GM12873 (cell line): ENCODE measurements around the gene ETS2.

Experiments used
- TF ChIP-seq, protein P1 (sequence below): IDR thresholded peaks from 2 replicates; pipeline ENCODE4 v1.5.1; 2012; ENCODE audit warnings: low read depth, mild to moderate bottlenecking, moderate library complexity, low read length, control low read depth; ENCODE audit not compliant: insufficient read depth; ENCODE audit errors: missing control alignments

Gene ETS2

DNA sequence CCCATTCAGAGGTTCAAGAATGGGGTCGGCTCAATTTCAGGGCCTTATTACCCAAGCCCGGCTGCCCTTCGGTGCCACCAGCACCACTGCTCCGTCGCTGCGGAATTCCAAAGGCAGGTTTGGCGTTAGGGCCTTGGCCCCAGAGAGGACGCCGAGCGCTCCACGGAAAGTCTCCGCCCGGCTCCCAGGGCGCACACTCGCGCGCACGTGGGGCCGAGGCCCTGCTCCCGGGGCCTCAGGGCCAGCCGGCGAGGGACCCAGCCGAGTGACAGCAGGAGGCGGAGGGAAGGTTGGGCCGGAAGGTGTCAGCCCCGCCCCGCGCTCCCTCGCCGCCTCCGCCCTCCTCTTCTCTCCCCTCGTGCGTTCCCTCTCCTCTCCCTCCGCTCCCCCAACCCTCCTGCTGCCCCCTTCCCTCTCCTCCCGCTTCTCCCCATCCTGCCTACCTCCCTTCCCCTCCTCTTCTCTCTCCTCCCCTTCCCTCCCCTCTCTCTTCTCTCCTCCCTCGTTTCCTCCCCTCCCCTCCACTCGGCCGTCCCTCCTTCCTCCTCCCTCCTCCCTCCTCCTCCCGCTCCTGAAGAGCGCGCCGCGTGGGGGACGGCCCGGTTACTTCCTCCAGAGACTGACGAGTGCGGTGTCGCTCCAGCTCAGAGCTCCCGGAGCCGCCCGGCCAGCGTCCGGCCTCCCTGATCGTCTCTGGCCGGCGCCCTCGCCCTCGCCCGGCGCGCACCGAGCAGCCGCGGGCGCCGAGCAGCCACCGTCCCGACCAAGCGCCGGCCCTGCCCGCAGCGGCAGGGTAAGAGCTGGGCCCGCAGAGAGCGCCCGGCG is at the start of gene ETS2:
Gene ETS2 (plus strand): TSS at position 602 of the 825 bp plus-strand sequence. CDS start 4,106 bp downstream, outside the sequence.
- TF ChIP-seq, protein P1, sequence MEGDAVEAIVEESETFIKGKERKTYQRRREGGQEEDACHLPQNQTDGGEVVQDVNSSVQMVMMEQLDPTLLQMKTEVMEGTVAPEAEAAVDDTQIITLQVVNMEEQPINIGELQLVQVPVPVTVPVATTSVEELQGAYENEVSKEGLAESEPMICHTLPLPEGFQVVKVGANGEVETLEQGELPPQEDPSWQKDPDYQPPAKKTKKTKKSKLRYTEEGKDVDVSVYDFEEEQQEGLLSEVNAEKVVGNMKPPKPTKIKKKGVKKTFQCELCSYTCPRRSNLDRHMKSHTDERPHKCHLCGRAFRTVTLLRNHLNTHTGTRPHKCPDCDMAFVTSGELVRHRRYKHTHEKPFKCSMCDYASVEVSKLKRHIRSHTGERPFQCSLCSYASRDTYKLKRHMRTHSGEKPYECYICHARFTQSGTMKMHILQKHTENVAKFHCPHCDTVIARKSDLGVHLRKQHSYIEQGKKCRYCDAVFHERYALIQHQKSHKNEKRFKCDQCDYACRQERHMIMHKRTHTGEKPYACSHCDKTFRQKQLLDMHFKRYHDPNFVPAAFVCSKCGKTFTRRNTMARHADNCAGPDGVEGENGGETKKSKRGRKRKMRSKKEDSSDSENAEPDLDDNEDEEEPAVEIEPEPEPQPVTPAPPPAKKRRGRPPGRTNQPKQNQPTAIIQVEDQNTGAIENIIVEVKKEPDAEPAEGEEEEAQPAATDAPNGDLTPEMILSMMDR: no peak

DNA sequence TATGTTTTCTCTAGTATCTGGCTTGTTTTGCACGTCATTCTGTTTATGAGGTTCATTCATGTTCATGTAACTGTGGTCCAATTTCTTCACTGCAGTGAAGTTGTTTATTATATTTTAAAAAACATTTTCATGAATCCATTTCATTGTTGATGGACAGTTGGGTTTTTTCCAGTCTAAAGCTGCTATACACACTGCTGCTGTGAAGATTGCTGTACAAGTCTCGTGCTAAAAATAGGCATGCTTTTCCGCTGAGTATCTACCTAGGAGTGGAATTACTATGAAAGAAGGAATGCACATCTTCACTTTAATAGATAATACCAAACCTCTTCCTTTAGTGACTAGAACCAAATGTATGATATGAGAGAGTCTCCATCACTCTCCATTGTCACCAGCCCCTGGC is 49.0 kb upstream of the ETS2 start:
- TF ChIP-seq, protein P1: no peak

DNA sequence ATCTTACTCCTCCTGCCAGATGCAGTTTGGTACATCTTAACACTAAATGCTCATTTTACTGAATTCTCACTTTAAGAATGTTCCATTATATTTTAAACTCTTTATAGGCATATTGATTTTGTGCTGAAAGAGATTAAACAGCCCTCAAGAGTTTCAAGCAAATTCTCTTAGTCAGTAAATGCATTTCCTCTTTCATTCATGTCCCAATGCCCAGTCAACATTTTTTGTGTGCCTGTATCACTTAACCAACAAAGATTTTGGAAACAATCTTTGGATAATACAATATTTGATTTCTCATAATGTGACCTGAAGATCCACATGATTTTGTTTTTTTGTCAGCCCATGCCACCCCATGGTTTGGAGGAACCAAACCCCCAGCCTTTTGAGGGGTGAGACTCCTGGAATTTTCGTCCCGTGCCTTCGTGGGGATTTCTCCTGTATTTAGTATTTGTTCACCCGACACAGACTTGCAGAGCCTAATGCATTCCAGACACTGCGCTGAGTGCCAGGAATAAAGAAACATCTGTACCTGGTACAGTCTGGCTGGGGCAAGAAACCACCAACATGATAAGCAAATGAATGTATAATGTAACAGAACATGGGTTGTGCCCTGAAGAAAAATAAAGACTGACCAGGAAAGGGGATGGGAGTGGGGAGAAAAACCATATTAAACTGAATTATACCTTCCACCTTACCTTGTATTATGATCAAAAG is 47.1 kb upstream of the ETS2 start:
- TF ChIP-seq, protein P1: no peak

DNA sequence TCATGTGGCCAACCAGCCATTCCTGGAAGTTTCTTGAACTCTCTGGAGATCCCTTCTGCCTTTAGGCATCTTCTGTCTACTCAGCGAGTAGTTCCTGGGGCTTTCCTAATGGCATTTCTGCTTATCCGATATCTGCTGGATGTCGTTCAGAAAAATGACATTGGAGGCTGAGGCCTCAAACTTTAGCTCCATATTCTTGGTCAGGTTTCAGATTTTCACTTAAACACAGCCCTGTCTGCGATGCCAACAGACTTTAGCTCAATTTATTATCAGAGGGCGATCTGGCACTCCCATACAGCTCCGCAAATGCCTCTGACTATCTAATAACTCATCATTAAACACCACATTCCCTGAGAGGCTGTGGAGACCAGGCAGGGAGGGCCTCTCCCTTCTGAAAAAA is 46.3 kb upstream of the ETS2 start:
- TF ChIP-seq, protein P1: no peak

DNA sequence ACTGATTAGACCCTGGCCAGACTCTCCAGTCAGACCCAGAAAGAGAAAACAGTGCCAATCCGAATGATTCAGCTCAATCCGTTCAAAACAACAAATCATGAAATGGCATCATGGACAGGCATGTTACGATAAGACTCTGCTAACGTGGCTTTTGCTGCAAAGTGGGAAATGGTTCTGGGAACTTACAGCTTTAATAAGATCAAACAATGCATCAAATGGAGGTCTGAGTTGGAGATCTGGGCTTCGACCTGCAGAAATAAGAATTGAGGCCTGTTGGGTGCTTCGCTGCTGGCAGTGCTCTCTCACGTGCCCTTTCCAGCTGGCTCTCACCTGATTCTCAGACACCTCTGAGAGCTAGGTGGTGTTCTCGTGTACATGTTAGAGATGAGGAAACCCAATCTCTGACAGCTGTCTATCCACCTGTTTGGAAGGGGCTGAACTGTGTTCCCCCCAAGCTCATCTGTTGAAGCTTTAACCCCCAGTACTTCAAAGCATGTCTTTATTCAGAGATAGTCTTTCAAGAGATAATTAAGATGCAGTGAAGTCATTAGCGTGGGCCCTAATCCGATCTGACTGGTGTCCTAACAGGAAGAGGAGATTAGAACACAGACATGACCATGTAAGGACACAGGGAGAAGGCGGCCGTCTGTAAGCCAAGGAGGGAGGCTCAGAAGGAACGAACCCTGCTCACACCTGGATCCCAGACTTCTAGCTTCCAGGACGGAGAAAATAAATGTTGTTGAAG is 45.5 kb upstream of the ETS2 start:
- TF ChIP-seq, protein P1: no peak

DNA sequence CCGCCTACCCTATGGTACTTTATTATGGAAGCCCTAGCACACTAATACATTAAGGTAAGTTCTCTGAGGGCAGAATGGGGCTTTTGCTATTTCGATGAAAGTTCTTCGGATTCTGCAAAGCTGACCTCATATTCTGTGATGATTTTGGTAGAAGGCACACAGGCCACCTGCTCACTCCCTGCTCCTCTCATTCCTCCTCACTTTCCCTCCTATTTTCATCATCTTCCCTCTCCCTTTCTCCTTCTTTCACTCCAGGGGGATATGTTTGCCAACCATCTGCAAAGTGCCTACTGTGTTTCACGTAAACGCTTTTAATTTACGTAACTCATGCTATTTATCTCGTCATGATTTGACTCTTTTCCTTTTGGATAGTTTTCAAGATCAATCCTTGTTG is 45.0 kb upstream of the ETS2 start:
- TF ChIP-seq, protein P1: no peak

DNA sequence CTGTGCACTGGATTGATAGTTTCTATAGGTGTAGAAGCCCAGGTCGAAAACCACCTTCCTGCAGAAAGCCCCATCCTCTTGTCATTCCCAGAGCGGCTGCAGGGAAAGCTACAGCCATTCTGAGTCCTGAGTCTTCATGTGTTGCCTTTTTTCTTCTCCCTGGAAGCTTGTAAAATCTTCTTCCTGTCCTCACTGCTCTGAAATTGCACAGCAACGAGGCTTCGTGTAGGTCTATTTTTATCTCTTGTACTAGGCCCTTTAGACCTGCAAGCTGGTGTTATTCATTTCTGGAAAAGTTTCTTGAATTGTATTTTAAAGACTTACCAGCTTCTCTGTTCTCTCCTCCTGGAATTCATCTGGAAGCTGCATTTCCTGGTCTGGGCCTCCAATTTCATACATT is 44.2 kb upstream of the ETS2 start:
- TF ChIP-seq, protein P1: no peak
